ENCODE measurements around the gene RASAL3.

DNA sequence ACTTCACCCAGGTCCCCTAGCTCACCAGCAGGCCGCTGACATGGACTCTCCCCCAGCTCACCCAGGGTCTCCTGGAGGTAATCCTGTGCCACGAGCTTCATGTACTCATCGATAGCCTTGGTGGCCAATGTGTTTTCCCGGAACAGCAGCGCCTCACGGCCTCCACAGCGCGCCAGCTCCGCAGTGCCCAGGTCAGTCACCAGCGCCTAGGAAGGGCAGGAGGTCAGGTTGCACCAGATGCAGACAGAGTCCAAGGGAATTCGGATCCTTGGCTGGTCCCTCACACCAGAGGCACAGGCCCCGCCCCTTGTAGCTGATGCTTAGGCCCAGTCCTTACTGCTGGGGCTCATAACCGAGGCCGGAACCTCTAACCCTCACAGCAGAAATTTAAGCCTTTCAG lies 7.9 kb downstream of the RASAL3 start:
- TF ChIP-seq, protein P1, sequence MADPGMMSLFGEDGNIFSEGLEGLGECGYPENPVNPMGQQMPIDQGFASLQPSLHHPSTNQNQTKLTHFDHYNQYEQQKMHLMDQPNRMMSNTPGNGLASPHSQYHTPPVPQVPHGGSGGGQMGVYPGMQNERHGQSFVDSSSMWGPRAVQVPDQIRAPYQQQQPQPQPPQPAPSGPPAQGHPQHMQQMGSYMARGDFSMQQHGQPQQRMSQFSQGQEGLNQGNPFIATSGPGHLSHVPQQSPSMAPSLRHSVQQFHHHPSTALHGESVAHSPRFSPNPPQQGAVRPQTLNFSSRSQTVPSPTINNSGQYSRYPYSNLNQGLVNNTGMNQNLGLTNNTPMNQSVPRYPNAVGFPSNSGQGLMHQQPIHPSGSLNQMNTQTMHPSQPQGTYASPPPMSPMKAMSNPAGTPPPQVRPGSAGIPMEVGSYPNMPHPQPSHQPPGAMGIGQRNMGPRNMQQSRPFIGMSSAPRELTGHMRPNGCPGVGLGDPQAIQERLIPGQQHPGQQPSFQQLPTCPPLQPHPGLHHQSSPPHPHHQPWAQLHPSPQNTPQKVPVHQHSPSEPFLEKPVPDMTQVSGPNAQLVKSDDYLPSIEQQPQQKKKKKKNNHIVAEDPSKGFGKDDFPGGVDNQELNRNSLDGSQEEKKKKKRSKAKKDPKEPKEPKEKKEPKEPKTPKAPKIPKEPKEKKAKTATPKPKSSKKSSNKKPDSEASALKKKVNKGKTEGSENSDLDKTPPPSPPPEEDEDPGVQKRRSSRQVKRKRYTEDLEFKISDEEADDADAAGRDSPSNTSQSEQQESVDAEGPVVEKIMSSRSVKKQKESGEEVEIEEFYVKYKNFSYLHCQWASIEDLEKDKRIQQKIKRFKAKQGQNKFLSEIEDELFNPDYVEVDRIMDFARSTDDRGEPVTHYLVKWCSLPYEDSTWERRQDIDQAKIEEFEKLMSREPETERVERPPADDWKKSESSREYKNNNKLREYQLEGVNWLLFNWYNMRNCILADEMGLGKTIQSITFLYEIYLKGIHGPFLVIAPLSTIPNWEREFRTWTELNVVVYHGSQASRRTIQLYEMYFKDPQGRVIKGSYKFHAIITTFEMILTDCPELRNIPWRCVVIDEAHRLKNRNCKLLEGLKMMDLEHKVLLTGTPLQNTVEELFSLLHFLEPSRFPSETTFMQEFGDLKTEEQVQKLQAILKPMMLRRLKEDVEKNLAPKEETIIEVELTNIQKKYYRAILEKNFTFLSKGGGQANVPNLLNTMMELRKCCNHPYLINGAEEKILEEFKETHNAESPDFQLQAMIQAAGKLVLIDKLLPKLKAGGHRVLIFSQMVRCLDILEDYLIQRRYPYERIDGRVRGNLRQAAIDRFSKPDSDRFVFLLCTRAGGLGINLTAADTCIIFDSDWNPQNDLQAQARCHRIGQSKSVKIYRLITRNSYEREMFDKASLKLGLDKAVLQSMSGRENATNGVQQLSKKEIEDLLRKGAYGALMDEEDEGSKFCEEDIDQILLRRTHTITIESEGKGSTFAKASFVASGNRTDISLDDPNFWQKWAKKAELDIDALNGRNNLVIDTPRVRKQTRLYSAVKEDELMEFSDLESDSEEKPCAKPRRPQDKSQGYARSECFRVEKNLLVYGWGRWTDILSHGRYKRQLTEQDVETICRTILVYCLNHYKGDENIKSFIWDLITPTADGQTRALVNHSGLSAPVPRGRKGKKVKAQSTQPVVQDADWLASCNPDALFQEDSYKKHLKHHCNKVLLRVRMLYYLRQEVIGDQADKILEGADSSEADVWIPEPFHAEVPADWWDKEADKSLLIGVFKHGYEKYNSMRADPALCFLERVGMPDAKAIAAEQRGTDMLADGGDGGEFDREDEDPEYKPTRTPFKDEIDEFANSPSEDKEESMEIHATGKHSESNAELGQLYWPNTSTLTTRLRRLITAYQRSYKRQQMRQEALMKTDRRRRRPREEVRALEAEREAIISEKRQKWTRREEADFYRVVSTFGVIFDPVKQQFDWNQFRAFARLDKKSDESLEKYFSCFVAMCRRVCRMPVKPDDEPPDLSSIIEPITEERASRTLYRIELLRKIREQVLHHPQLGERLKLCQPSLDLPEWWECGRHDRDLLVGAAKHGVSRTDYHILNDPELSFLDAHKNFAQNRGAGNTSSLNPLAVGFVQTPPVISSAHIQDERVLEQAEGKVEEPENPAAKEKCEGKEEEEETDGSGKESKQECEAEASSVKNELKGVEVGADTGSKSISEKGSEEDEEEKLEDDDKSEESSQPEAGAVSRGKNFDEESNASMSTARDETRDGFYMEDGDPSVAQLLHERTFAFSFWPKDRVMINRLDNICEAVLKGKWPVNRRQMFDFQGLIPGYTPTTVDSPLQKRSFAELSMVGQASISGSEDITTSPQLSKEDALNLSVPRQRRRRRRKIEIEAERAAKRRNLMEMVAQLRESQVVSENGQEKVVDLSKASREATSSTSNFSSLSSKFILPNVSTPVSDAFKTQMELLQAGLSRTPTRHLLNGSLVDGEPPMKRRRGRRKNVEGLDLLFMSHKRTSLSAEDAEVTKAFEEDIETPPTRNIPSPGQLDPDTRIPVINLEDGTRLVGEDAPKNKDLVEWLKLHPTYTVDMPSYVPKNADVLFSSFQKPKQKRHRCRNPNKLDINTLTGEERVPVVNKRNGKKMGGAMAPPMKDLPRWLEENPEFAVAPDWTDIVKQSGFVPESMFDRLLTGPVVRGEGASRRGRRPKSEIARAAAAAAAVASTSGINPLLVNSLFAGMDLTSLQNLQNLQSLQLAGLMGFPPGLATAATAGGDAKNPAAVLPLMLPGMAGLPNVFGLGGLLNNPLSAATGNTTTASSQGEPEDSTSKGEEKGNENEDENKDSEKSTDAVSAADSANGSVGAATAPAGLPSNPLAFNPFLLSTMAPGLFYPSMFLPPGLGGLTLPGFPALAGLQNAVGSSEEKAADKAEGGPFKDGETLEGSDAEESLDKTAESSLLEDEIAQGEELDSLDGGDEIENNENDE (IDR thresholded peaks at IDR 0.05; ENCODE audit: insufficient replicate concordance, low read length): no peak
- TF ChIP-seq, protein P2, sequence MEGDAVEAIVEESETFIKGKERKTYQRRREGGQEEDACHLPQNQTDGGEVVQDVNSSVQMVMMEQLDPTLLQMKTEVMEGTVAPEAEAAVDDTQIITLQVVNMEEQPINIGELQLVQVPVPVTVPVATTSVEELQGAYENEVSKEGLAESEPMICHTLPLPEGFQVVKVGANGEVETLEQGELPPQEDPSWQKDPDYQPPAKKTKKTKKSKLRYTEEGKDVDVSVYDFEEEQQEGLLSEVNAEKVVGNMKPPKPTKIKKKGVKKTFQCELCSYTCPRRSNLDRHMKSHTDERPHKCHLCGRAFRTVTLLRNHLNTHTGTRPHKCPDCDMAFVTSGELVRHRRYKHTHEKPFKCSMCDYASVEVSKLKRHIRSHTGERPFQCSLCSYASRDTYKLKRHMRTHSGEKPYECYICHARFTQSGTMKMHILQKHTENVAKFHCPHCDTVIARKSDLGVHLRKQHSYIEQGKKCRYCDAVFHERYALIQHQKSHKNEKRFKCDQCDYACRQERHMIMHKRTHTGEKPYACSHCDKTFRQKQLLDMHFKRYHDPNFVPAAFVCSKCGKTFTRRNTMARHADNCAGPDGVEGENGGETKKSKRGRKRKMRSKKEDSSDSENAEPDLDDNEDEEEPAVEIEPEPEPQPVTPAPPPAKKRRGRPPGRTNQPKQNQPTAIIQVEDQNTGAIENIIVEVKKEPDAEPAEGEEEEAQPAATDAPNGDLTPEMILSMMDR (IDR thresholded peaks at IDR 0.05; ENCODE audit: control extremely low read depth in 1 of 3, insufficient read depth in 1 of 3, low read depth in 1 of 3, low read length in 3 of 3): no peak
- TF ChIP-seq POLR2AphosphoS5 (IDR thresholded peaks at IDR 0.05; ENCODE audit: low read depth, low read length): no peak

All from H1 (cell line).